ENCODE measurements around the gene EXD3.

DNA sequence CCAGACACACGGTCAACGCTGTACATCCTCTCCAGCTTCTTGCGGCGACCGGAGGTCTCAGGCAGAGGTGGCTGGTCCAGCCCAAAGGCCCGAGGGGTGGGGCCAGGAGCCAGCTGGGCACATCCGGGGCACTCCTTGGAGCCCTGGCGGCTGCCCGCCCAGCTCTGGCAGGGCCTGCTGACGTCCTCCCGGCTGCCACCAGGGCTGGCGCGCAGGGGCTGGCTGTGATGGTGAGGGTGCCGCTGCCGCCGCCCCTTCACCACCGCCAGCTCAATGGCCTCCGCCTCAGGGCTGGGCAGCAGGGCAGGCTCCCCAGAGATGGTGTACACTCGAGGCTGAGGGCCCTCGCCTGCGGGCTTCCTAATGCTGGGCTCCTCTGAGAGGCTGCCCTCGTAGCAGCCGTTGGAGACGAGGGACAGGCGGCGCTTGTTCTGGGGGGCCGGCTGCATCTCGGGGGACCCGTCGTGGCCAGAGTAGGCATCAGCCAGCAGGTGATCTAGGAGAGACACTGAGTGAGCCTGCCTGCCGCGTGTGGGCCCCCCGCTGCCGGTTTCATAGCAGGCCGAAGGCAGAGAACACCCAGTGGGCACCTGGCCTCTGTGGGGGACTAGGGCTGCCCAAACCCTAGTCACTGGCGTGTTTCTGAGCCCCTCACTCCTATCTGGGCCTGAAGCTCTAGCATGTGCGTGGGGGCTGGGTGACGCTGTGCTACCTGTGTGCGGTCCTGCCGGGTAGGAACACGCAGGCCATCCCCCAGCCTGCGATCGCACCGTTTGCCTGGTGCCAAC, 34.6 kb upstream of the EXD3 start:
- no peak for TF ChIP-seq POLR2A (IDR thresholded peaks at IDR 0.05; ENCODE audit: low read length)
- no peak for TF ChIP-seq GATA1 (IDR thresholded peaks at IDR 0.05; ENCODE audit: low read depth, low read length)
